Loucy (cell line): Measurements from ENCODE around the gene AP2B1.

ENCODE experiments used
- H2AFZ ChIP-seq: fragments of 200-600 bp; sonication (generic); 2 replicates; pipeline ENCODE4 v1.6.0; 2016; ENCODE audit warnings: antibody characterized with exemption, mild to moderate bottlenecking, low read length, moderate library complexity
- H3F3A ChIP-seq: fragments of 200-600 bp; 2 replicates; pipeline ENCODE4 v1.6.0; 2016; ENCODE audit warnings: antibody characterized with exemption, low read depth, mild to moderate bottlenecking
- H3K27me3 ChIP-seq: fragments of 200-600 bp; sonication (generic); 2 replicates; pipeline ENCODE4 v1.6.1; 2014; ENCODE audit warnings: low read length, mild to moderate bottlenecking; ENCODE audit not compliant: insufficient read depth, poor library complexity, severe bottlenecking
- H3K36me3 ChIP-seq: fragments of 200-600 bp; sonication (generic); 2 replicates; pipeline ENCODE4 v1.6.1; 2016; ENCODE audit warnings: low read length; ENCODE audit not compliant: insufficient read depth
- H3K4me1 ChIP-seq: fragments of 200-600 bp; sonication (generic); 2 replicates; pipeline ENCODE4 v1.5.1; 2014; ENCODE audit warnings: low read length, mild to moderate bottlenecking; ENCODE audit not compliant: insufficient read depth, poor library complexity, severe bottlenecking
- H3K4me2 ChIP-seq: fragments of 200-600 bp; sonication (generic); 2 replicates; pipeline ENCODE4 v1.6.0; 2014; ENCODE audit warnings: antibody characterized with exemption, low read length, low read depth, mild to moderate bottlenecking; ENCODE audit not compliant: poor library complexity, severe bottlenecking
- H3K4me3 ChIP-seq: fragments of 200-600 bp; sonication (generic); 2 replicates; pipeline ENCODE4 v1.5.1; 2014; ENCODE audit warnings: low read length, mild to moderate bottlenecking, mixed read lengths; ENCODE audit not compliant: poor library complexity, severe bottlenecking
- H3K79me2 ChIP-seq: fragments of 200-600 bp; sonication (generic); 2 replicates; pipeline ENCODE4 v1.6.1; 2014; ENCODE audit warnings: low read length; ENCODE audit not compliant: insufficient read depth
- H3K9ac ChIP-seq: fragments of 200-600 bp; sonication (generic); 2 replicates; pipeline ENCODE4 v1.6.0; 2014; ENCODE audit warnings: mild to moderate bottlenecking, low read depth, low read length, moderate library complexity; ENCODE audit not compliant: poor library complexity, severe bottlenecking
- H3K9me2 ChIP-seq: fragments of 200-600 bp; sonication (generic); replicated peaks from 2 replicates; pipeline ENCODE4 v1.6.1; 2016; ENCODE audit warnings: low read depth, low read length, mixed read lengths
- H3K9me3 ChIP-seq: fragments of 200-600 bp; sonication (generic); 2 replicates; pipeline ENCODE4 v1.6.1; 2014; ENCODE audit warnings: mild to moderate bottlenecking, antibody characterized with exemption, low read length, low read depth; ENCODE audit not compliant: insufficient read depth
- H4K20me1 ChIP-seq: fragments of 200-600 bp; sonication (generic); 2 replicates; pipeline ENCODE4 v1.6.0; 2014; ENCODE audit warnings: antibody characterized with exemption, low read length, mild to moderate bottlenecking; ENCODE audit not compliant: insufficient read depth, poor library complexity, severe bottlenecking
- CTCF ChIP-seq: fragments of 200-600 bp; sonication (generic); conservative IDR thresholded peaks from 2 replicates; pipeline ENCODE4 v1.5.1; 2014; ENCODE audit warnings: mild to moderate bottlenecking, antibody characterized with exemption, low read length
- EZH2phosphoT487 ChIP-seq: fragments of 200-600 bp; IDR thresholded peaks from 2 replicates; pipeline ENCODE4 v1.6.1; 2018; ENCODE audit warnings: antibody characterized with exemption, mild to moderate bottlenecking, moderate library complexity, borderline replicate concordance

The AP2B1 gene

GRCh38 chr17:35740216-35740615 is 153.1 kb downstream of the AP2B1 start:
- TF ChIP-seq CTCF: no peak
- no peak for TF ChIP-seq EZH2phosphoT487
- Histone ChIP-seq H4K20me1 (no peaks in the 10 kb centered on the region), H3K9me3 (no peaks in the 10 kb centered on the region), H3K9me2 (no peaks in the 10 kb centered on the region), H3K4me1 (no peaks in the 10 kb centered on the region), H3K79me2 (no peaks in the 10 kb centered on the region), H3K4me3 (no peak overlapping the region), H3K27me3 (no peaks in the 10 kb centered on the region), H3K4me2 (no peak overlapping the region), H3F3A (no peaks in the 10 kb centered on the region), H3K9ac (no peak overlapping the region), H3K36me3 (no peaks in the 10 kb centered on the region), H2AFZ (no peak overlapping the region)

- Histone ChIP-seq H3K4me2 (no peak overlapping the region), H3K79me2 (no peaks in the 10 kb centered on the region), H3K4me3 (no peak overlapping the region), H3F3A (no peaks in the 10 kb centered on the region), H3K27me3 (no peaks in the 10 kb centered on the region), H3K9me2 (no peaks in the 10 kb centered on the region), H2AFZ (no peak overlapping the region), H3K36me3 (no peaks in the 10 kb centered on the region), H3K9ac (no peak overlapping the region), H4K20me1 (no peaks in the 10 kb centered on the region), H3K9me3 (no peaks in the 10 kb centered on the region), H3K4me1 (no peaks in the 10 kb centered on the region)
- TF ChIP-seq EZH2phosphoT487: no peak
- TF ChIP-seq CTCF: no peak
These were observed 154.1 kb downstream of the AP2B1 start for GRCh38 chr17:35740997-35741931.

- Histone ChIP-seq H4K20me1 (no peaks in the 10 kb centered on the region), H3K9ac (no peak overlapping the region), H3F3A (no peaks in the 10 kb centered on the region), H3K9me2 (no peaks in the 10 kb centered on the region), H3K79me2 (no peaks in the 10 kb centered on the region), H2AFZ (no peak overlapping the region), H3K4me3 (no peak overlapping the region), H3K9me3 (no peaks in the 10 kb centered on the region), H3K27me3 (no peaks in the 10 kb centered on the region), H3K4me1 (no peaks in the 10 kb centered on the region), H3K4me2 (no peak overlapping the region), H3K36me3 (no peaks in the 10 kb centered on the region)
- no peak for TF ChIP-seq CTCF
- no peak for TF ChIP-seq EZH2phosphoT487
These were observed 155.4 kb downstream of the AP2B1 start for GRCh38 chr17:35742496-35742895.
